Naive thymus-derived CD4-positive, alpha-beta T cell (primary cell): ENCODE results near the gene VKORC1L1. TPM values are rescaled to one million over a fixed set of nuclear protein-coding genes. Genes with fewer than 3 reads are reported as not detected.

Experiments
- ATAC-seq: fragments of 150-1000 bp; cut with Tn5 transposase; 2 replicates; pipeline ENCODE4 v1.10.0; 2021; ENCODE audit warnings: mild to moderate bottlenecking, moderate library complexity
- CTCF ChIA-PET: fragments of 350-600 bp; sonication (Branson Sonifier 250); formaldehyde crosslinking; loops from one replicate; lab custom pipeline; 2021; ENCODE audit warnings: antibody characterized with exemption; lab: Charles Lee
- POLR2A ChIA-PET: fragments of 350-600 bp; sonication (Branson Sonifier 250); formaldehyde crosslinking; loops from one replicate; lab custom pipeline; 2021; ENCODE audit warnings: antibody characterized with exemption, inconsistent platforms; lab: Charles Lee
- DNase-seq, 9 donors: peaks; one replicate each; pipeline versions ENCODE4 v3.0.0 to v3.0.0-alpha.2; 2020 to 2022; ENCODE audit warnings: mixed read lengths in 1 of 9
- H3K27ac ChIP-seq: one replicate; pipeline ENCODE4 v1.7.0; 2013; ENCODE audit warnings: mild to moderate bottlenecking, low read depth, low read length, moderate library complexity
- H3K27me3 ChIP-seq, 2 donors: one replicate each; pipeline ENCODE4 v1.7.0; 2013; ENCODE audit warnings: low read length in 2 of 2, mild to moderate bottlenecking in 2 of 2, moderate library complexity in 2 of 2; ENCODE audit not compliant: control insufficient read depth in 2 of 2, insufficient read depth in 2 of 2
- H3K36me3 ChIP-seq, 3 experiments: 1 replicate in 2 of 3; 2 replicates in 1 of 3; pipeline ENCODE4 v1.7.0; 2013; ENCODE audit warnings: low read length in 3 of 3, mild to moderate bottlenecking in 3 of 3, moderate library complexity in 1 of 3; ENCODE audit not compliant: insufficient read depth in 3 of 3, control insufficient read depth in 2 of 3
- H3K4me1 ChIP-seq, 2 donors: one replicate each; pipeline ENCODE4 v1.7.0; 2013; ENCODE audit warnings: low read length in 2 of 2, mild to moderate bottlenecking in 2 of 2, moderate library complexity in 1 of 2; ENCODE audit not compliant: control insufficient read depth in 2 of 2, insufficient read depth in 2 of 2
- H3K4me3 ChIP-seq: 2 replicates; pipeline ENCODE4 v1.7.0; 2013; ENCODE audit warnings: mild to moderate bottlenecking, low read length
- H3K9me3 ChIP-seq, 3 experiments: 1 replicate in 2 of 3; 2 replicates in 1 of 3; pipeline ENCODE4 v1.7.0; 2013; ENCODE audit warnings: low read length in 3 of 3; ENCODE audit not compliant: control insufficient read depth in 2 of 3
- H3K27ac Mint-ChIP-seq, 9 donors: one replicate each; pipeline ENCODE4 v1.8.0; 2020 to 2022; ENCODE audit warnings: mixed read lengths in 9 of 9, mild to moderate bottlenecking in 8 of 9, moderate library complexity in 5 of 9, inconsistent platforms in 2 of 9
- H3K27me3 Mint-ChIP-seq, 5 donors: one replicate each; pipeline ENCODE4 v1.8.0; 2021 to 2022; ENCODE audit warnings: mixed read lengths in 5 of 5, mild to moderate bottlenecking in 1 of 5
- H3K36me3 Mint-ChIP-seq, 5 donors: one replicate each; pipeline ENCODE4 v1.8.0; 2020 to 2022; ENCODE audit warnings: mixed read lengths in 5 of 5, mild to moderate bottlenecking in 3 of 5, inconsistent platforms in 1 of 5
- H3K4me1 Mint-ChIP-seq, 7 donors: one replicate each; pipeline ENCODE4 v1.8.0; 2020 to 2022; ENCODE audit warnings: mixed read lengths in 7 of 7, mild to moderate bottlenecking in 3 of 7, inconsistent platforms in 1 of 7
- H3K4me3 Mint-ChIP-seq, 10 donors: one replicate each; pipeline ENCODE4 v1.8.0; 2020 to 2022; ENCODE audit warnings: mild to moderate bottlenecking in 10 of 10, mixed read lengths in 10 of 10, moderate library complexity in 6 of 10, inconsistent platforms in 2 of 10
- H3K9me3 Mint-ChIP-seq, 11 donors: one replicate each; pipeline ENCODE4 v1.8.0; 2020 to 2022; ENCODE audit warnings: mixed read lengths in 11 of 11, mild to moderate bottlenecking in 4 of 11, inconsistent platforms in 1 of 11, moderate library complexity in 1 of 11
- intact Hi-C, 2 donors: fragments of 100-400 bp; cut with micrococcal nuclease; formaldehyde crosslinking; loops; one replicate each; pipeline ENCODE4 v1.15.1; 2023
- polyA plus RNA-seq, 2 donors: library from polyadenylated mRNA; unstranded; fragments of 300-500 nt; fragmentation: Illumina TruSeq; gene quantifications; one replicate each; pipeline ENCODE4 v1.2.3, GENCODE V29; 2021
- total RNA-seq, 6 experiments: library from RNA in 5 of 6; stranded (reverse) in 5 of 6; gene quantifications; 1 replicate in 5 of 6; 2 replicates in 1 of 6; pipeline ENCODE4 v1.2.3 and lab custom pipeline; 2021 to 2026

VKORC1L1 gene
- total and polyA plus RNA-seq, 7 experiments from 2014 or later = 2.8 to 15.8 (median 5.5) TPM

DNA sequence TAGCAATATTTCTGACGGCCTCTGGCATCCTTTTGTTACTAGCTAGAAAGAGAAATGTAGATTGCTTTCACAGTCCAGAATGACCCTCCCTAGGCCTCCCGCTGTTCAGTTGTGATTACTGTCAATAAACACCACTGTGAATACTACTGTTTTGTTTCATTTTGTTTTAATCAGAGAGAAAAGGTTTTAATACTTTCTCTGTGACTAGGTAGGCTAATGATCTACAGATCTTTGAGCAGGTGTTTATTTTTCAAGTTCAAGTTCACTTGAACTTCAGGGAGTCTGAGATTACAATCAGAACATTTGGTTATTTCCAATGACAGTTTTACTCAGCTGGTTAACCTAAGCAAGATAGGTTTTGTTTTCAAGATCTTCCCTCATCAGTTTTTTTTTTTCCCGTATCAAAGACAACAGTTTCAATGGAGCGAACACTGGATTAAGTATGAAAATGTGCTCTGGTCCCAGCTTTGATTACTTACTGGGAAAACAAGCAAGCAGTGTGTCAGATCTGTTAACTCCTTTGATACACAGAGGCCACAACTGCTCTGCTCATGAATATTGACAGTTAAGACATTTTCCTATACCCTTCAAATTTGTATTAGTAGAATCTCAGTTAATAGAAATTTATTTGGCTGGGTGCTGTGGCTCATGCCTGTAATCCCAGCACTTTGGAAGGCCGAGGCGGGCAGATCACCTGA, 34.8 kb downstream of the VKORC1L1 start:
- CTCF ChIA-PET = no interaction called here
- H3K4me3 Mint-ChIP-seq = no peak overlapping the region
- DNase-seq = no peak

DNA sequence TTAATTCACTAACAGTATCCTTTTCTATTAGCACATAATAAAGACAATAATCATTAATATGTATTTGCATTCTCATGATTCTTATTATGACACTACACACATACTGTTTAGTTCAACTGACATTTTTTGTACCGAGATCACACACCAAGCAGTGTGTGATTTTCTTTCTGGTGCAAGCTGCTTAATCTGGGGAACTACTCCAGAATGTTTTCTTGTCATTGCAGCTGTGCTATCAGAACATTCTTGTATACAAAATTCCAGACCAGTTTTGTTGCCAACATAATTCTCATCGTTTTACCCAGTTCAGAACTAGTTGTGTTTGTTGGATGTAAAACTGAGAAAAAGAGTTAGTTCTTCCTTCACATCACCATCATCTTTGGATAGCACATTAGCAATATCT, 37.4 kb downstream of the VKORC1L1 start:
- CTCF ChIA-PET = no interaction called here

More for the DNA sequence above, 34.8 kb downstream of the VKORC1L1 start:
- Mint-ChIP-seq H3K27me3 (no peaks in the 10 kb centered on the region), H3K9me3 (peaks cover 0 to 16% (median 2%) of the 10 kb centered on the region in 11 donors), H3K27ac (peak overlapping the region in 1 of 9 donors; percentile 13), H3K36me3 (peaks cover 0 to 19% (median 11%) of the 10 kb centered on the region in 5 donors), H3K4me1 (peaks cover 0 to 25% (median 4%) of the 10 kb centered on the region in 7 donors)
- Histone ChIP-seq H3K27ac (no peak overlapping the region), H3K4me1 (no peaks in the 10 kb centered on the region), H3K27me3 (no peaks in the 10 kb centered on the region), H3K4me3 (no peak overlapping the region), H3K9me3 (no peaks in the 10 kb centered on the region), H3K36me3 (no peaks in the 10 kb centered on the region)
- POLR2A ChIA-PET = no interaction called here
- ATAC-seq = no peak
- intact Hi-C loops = no loop called here

GRCh38 chr7:65912237-65912636, 39.4 kb downstream of the VKORC1L1 start:
- intact Hi-C loops = no loop called here
- Histone ChIP-seq H3K4me1 (no peaks in the 10 kb centered on the region), H3K27ac (no peak overlapping the region), H3K36me3 (no peaks in the 10 kb centered on the region), H3K27me3 (no peaks in the 10 kb centered on the region), H3K9me3 (no peaks in the 10 kb centered on the region), H3K4me3 (no peak overlapping the region)
- peaks cover 0 to 22% (median 14%) of the 10 kb centered on the region in 5 donors for H3K36me3 Mint-ChIP-seq
- no peak for ATAC-seq
- POLR2A ChIA-PET = no interaction called here
- no peak overlapping the region for H3K27ac Mint-ChIP-seq
- CTCF ChIA-PET = no interaction called here
- H3K27me3 Mint-ChIP-seq = no peaks in the 10 kb centered on the region
- H3K9me3 Mint-ChIP-seq = no peaks in the 10 kb centered on the region
- H3K4me1 Mint-ChIP-seq = peaks cover 3 to 27% (median 12%) of the 10 kb centered on the region in 7 donors
- H3K4me3 Mint-ChIP-seq = no peak overlapping the region
- no peak for DNase-seq

More for the DNA sequence above, 37.4 kb downstream of the VKORC1L1 start:
- POLR2A ChIA-PET = no interaction called here
- ATAC-seq (no peak), DNase-seq (no peak)
- Histone ChIP-seq H3K27me3 (no peaks in the 10 kb centered on the region), H3K9me3 (no peaks in the 10 kb centered on the region), H3K36me3 (no peaks in the 10 kb centered on the region), H3K4me3 (no peak overlapping the region), H3K27ac (no peak overlapping the region), H3K4me1 (no peaks in the 10 kb centered on the region)
- peaks cover 0 to 25% (median 8%) of the 10 kb centered on the region in 7 donors for H3K4me1 Mint-ChIP-seq
- intact Hi-C loops = no loop called here
- peaks cover 0 to 5% (median 0%) of the 10 kb centered on the region in 11 donors for H3K9me3 Mint-ChIP-seq
- no peaks in the 10 kb centered on the region for H3K27me3 Mint-ChIP-seq
- H3K27ac Mint-ChIP-seq = peak overlapping the region in 1 of 9 donors; percentile 23
- H3K4me3 Mint-ChIP-seq = no peak overlapping the region
- peaks cover 0 to 17% (median 11%) of the 10 kb centered on the region in 5 donors for H3K36me3 Mint-ChIP-seq

DNA sequence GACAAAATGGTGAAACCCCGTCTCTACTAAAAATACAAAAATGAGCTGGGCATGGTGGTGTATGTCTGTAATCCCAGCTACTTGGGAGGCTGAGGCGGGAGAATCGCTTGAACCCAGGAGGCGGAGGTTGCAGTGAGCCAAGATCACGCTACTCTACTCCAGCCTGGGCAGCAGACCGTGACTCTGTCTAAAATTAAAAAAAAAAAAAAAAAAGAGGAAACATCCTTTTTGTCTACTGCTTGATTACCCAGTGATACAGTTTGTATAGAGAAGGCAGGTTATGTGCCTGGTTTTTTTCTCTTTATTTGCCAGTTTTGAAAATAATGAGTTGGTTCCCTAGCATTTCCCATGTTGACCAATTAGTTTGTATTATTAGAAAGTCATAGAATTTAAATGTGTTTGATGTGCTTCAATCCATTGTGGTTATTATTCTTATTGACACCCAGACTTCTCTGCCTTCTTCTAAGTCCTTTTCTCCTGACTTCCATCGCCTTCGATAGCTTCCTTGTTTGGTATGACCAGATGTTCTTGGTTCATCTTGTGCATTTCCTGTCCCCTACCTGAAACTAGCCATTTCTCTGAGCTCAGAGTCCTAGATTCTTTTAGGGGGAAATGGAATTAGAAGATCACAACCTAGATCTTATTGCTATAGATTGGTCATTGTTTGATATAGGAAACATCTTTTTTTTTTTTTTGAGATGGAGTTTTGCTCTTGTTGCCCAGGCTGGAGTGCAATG, 43.2 kb downstream of the VKORC1L1 start:
- CTCF ChIA-PET = no interaction called here

GRCh38 chr7:65923316-65923715, 50.4 kb downstream of the VKORC1L1 start:
- H3K4me1 ChIP-seq = no peaks in the 10 kb centered on the region
- peaks cover 0 to 50% (median 28%) of the 10 kb centered on the region in 5 donors for H3K36me3 Mint-ChIP-seq
- H3K36me3 ChIP-seq = no peaks in the 10 kb centered on the region
- H3K27ac Mint-ChIP-seq = no peak overlapping the region
- DNase-seq = no peak
- ChIA-PET CTCF (no interaction called here), POLR2A (no interaction called here)
- no peaks in the 10 kb centered on the region for H3K27me3 Mint-ChIP-seq
- ATAC-seq = no peak
- peaks cover 0 to 1% (median 0%) of the 10 kb centered on the region in 11 donors for H3K9me3 Mint-ChIP-seq
- no peak overlapping the region for H3K4me3 ChIP-seq
- H3K9me3 ChIP-seq = no peaks in the 10 kb centered on the region
- H3K27ac ChIP-seq = no peak overlapping the region
- peaks cover 0 to 36% (median 14%) of the 10 kb centered on the region in 7 donors for H3K4me1 Mint-ChIP-seq
- intact Hi-C loops = no loop called here
- H3K27me3 ChIP-seq = no peaks in the 10 kb centered on the region
- H3K4me3 Mint-ChIP-seq = no peak overlapping the region

More for the DNA sequence above, 43.2 kb downstream of the VKORC1L1 start:
- Mint-ChIP-seq H3K4me1 (peaks cover 4 to 22% (median 14%) of the 10 kb centered on the region in 7 donors), H3K27me3 (no peaks in the 10 kb centered on the region), H3K36me3 (peaks cover 4 to 49% (median 31%) of the 10 kb centered on the region in 5 donors), H3K27ac (no peak overlapping the region), H3K4me3 (no peak overlapping the region), H3K9me3 (no peaks in the 10 kb centered on the region)
- intact Hi-C loops = no loop called here
- H3K4me3 ChIP-seq = no peak overlapping the region
- POLR2A ChIA-PET = no interaction called here
- H3K9me3 ChIP-seq = no peaks in the 10 kb centered on the region
- H3K27ac ChIP-seq = no peak overlapping the region
- ATAC-seq (no peak), DNase-seq (no peak)
- no peaks in the 10 kb centered on the region for H3K36me3 ChIP-seq
- H3K27me3 ChIP-seq = no peaks in the 10 kb centered on the region
- H3K4me1 ChIP-seq = no peaks in the 10 kb centered on the region

DNA sequence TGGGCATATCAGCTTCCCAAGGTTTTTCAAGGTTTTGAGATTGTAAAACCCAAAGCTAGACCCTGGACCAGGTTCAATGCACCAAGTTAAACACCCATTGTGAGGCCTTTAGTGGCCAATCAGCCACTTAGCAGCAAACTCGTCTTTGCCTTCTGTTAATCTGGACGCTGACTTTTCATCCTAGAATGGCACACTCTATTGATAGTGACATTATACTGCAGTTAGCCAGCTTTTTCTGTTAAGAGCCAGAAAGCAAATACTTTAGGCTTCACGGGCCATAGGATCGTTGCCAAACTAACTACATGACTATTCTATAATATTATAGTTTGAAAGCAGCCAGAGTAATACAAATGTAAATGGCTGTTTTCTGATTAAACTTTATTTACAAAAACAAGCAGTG, 51.3 kb downstream of the VKORC1L1 start:
- H3K9me3 ChIP-seq = no peaks in the 10 kb centered on the region
- no peak overlapping the region for H3K4me3 ChIP-seq
- H3K27ac Mint-ChIP-seq = no peak overlapping the region
- no peak overlapping the region for H3K27ac ChIP-seq
- no peaks in the 10 kb centered on the region for H3K4me1 ChIP-seq
- H3K27me3 Mint-ChIP-seq = no peaks in the 10 kb centered on the region
- DNase-seq (no peak), ATAC-seq (no peak)
- ChIA-PET CTCF (interaction anchor here (0.6 kb wide), 1 partner anchor 9 kb away, joined by 4 read pairs; no protein-coding TSS in a partner anchor), POLR2A (no interaction called here)
- peaks cover 0 to 47% (median 27%) of the 10 kb centered on the region in 5 donors for H3K36me3 Mint-ChIP-seq
- no peaks in the 10 kb centered on the region for H3K36me3 ChIP-seq
- intact Hi-C loops = no loop called here
- no peaks in the 10 kb centered on the region for H3K27me3 ChIP-seq
- peaks cover 0 to 1% (median 0%) of the 10 kb centered on the region in 11 donors for H3K9me3 Mint-ChIP-seq
- H3K4me3 Mint-ChIP-seq = no peak overlapping the region
- H3K4me1 Mint-ChIP-seq = peaks cover 0 to 36% (median 16%) of the 10 kb centered on the region in 7 donors
